ENCODE measurements around the gene HIVEP3. TPM values are rescaled to one million over a fixed set of nuclear protein-coding genes. Genes with fewer than 3 reads are reported as not detected.

Gene HIVEP3
- total RNA-seq, 3 donors from 2014 or later = 4.9 to 6.5 (median 6.1) TPM

DNA sequence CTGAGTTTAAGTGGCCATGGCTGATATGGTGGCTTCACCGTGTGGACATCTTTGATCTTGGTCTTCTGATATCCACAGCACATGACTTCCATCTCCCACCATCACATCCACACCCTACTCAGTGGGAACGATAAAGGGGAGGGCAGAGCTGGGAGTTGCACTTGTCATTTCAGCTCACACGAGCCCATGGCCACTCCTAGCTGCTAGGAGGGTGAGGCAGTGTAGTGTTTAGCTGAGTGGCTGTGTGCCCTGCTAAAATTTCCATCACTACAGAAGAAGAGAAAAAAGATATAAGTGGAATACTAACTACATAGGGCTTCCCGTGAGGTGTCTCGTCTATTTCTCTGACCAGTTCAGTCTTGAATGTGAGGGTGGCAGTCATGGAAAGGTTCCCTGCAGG, 310.9 kb downstream of the HIVEP3 start:
- no peaks in the 10 kb centered on the region for H3K9me3 ChIP-seq
- no peak overlapping the region for H3K4me3 ChIP-seq
- H3K36me3 ChIP-seq (ENCODE audit: low read depth) = no peaks in the 10 kb centered on the region
- DNase-seq = no peak
- H3K4me1 ChIP-seq (ENCODE audit: low read depth) = no peaks in the 10 kb centered on the region
- no peak for ATAC-seq
- no peak for TF ChIP-seq CTCF (IDR thresholded peaks at IDR 0.05)
- intact Hi-C loops (cut with DNase I, micrococcal nuclease) = no loop called here

DNA sequence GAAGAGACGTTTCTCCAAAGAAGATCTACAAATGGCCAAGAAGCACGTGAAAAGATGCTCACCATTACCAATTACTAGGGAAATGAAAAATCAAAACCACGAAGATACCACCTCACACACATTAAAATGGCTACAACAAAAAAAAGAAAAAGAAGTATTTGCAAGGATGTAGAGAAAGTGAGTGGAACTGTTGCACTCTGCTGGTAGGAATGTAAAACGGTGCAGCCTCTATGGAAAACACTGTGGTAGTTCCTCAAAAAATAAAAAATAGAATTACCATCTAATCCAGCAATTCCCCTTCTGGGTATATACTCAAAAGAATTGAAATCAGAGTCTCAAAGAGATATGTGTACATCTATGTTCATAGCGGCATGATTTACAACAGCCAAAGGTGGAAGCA, 318.8 kb downstream of the HIVEP3 start:
- DNase-seq = no peak

GRCh38 chr1:41598325-41598724, 320.4 kb downstream of the HIVEP3 start:
- Histone ChIP-seq H3K9me3 (no peaks in the 10 kb centered on the region), H3K4me1 (ENCODE audit: low read depth) (no peaks in the 10 kb centered on the region), H3K4me3 (no peak overlapping the region), H3K36me3 (ENCODE audit: low read depth) (no peaks in the 10 kb centered on the region)
- no peak for ATAC-seq
- intact Hi-C loops (cut with DNase I, micrococcal nuclease) = no loop called here
- DNase-seq = no peak
- TF ChIP-seq CTCF (IDR thresholded peaks at IDR 0.05) = no peak

More for the DNA sequence above, 318.8 kb downstream of the HIVEP3 start:
- no peaks in the 10 kb centered on the region for H3K9me3 ChIP-seq
- no peak for ATAC-seq
- intact Hi-C loops (cut with DNase I, micrococcal nuclease) = no loop called here
- H3K4me1 ChIP-seq (ENCODE audit: low read depth) = no peaks in the 10 kb centered on the region
- TF ChIP-seq CTCF (IDR thresholded peaks at IDR 0.05) = no peak
- no peaks in the 10 kb centered on the region for H3K36me3 ChIP-seq (ENCODE audit: low read depth)
- H3K4me3 ChIP-seq = no peak overlapping the region

- ATAC-seq = no peak
- DNase-seq = no peak
- no peak for TF ChIP-seq CTCF (IDR thresholded peaks at IDR 0.05)
- no peak overlapping the region for H3K4me3 ChIP-seq
- no peaks in the 10 kb centered on the region for H3K36me3 ChIP-seq (ENCODE audit: low read depth)
- intact Hi-C loops (cut with DNase I, micrococcal nuclease) = no loop called here
- no peaks in the 10 kb centered on the region for H3K9me3 ChIP-seq
- H3K4me1 ChIP-seq (ENCODE audit: low read depth) = no peaks in the 10 kb centered on the region
These were observed 326.1 kb downstream of the HIVEP3 start for GRCh38 chr1:41592451-41593125.

DNA sequence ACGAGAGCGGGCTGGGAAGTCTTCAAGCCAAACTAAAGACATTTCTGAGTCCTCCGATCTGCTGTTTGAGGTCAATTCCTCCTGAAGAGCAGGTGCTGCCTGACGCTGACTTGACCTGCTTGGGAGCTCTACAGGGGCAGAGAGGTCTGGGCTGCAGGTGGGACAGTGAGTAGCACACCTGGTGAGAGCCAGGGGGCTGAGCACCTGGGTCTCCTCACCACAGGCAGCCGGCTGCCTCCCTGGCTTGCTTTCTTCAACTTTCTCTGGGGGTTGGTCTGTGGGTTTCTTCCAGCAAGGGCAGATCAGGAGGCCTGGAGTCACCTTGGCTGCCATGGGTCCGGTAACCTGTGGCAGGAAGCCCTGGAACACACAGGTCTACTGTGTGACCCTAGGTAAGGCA, 326.8 kb downstream of the HIVEP3 start:
- TF ChIP-seq CTCF (IDR thresholded peaks at IDR 0.05) = no peak
- DNase-seq = no peak
- Histone ChIP-seq H3K36me3 (ENCODE audit: low read depth) (no peaks in the 10 kb centered on the region), H3K4me3 (no peak overlapping the region), H3K9me3 (no peaks in the 10 kb centered on the region), H3K4me1 (ENCODE audit: low read depth) (no peaks in the 10 kb centered on the region)
- intact Hi-C loops (cut with DNase I, micrococcal nuclease) = no loop called here
- no peak for ATAC-seq

GRCh38 chr1:41590331-41590730, 328.4 kb downstream of the HIVEP3 start:
- intact Hi-C loops (cut with DNase I, micrococcal nuclease) = no loop called here
- ATAC-seq = no peak

More at GRCh38 chr1:41590331-41590730, 328.4 kb downstream of the HIVEP3 start:
- no peak for TF ChIP-seq CTCF (IDR thresholded peaks at IDR 0.05)
- H3K36me3 ChIP-seq (ENCODE audit: low read depth) = no peaks in the 10 kb centered on the region
- no peak for DNase-seq
- H3K9me3 ChIP-seq = no peaks in the 10 kb centered on the region
- no peak overlapping the region for H3K4me3 ChIP-seq
- no peaks in the 10 kb centered on the region for H3K4me1 ChIP-seq (ENCODE audit: low read depth)

All from mucosa of descending colon (tissue), 3 donors.